NCI-H146 (cell line): Measurements from ENCODE around the gene ACTL6B.
A peak's percentile ranks its signal among the peaks of the same experiment; 100 is the strongest.
"Not testable (repeated sequence)": the region's sequence is repeated elsewhere in the genome, so short reads cannot be mapped to it uniquely, and the experiment has no call there.

Source experiments
- DNase-seq: peaks from one replicate; lab custom pipeline; 2025; lab: John Stamatoyannopoulos, UW

Gene ACTL6B

GRCh38 chr7:100655908-100656674 is at the start of gene ACTL6B:
Gene ACTL6B, minus strand, starts transcription at chr7:100656448. Its CDS starts 94 bp downstream, at chr7:100656354.
- DNase-seq = peak; percentile 83

- DNase-seq = peak; percentile 67
Observed at GRCh38 chr7:100705320-100705752, 49.1 kb upstream of the ACTL6B start.

- not testable (repeated sequence) for DNase-seq
Observed at GRCh38 chr7:100701089-100701488, 44.8 kb upstream of the ACTL6B start.

GRCh38 chr7:100699018-100699417 is 42.8 kb upstream of the ACTL6B start:
- DNase-seq = no peak

- DNase-seq = no peak
Observed at GRCh38 chr7:100696123-100696521, 39.9 kb upstream of the ACTL6B start.

GRCh38 chr7:100694098-100694745 is 38.0 kb upstream of the ACTL6B start, which contains the start of gene GIGYF1:
Gene GIGYF1, minus strand, starts transcription at chr7:100694250. Its CDS starts 6,012 bp downstream, at chr7:100688238.
- peak; percentile 78 for DNase-seq

GRCh38 chr7:100693312-100694097 is 37.3 kb upstream of the ACTL6B start:
- peak; percentile 42 for DNase-seq

- DNase-seq = no peak
Observed at GRCh38 chr7:100692578-100692961, 36.3 kb upstream of the ACTL6B start.

GRCh38 chr7:100691676-100692577 is 35.7 kb upstream of the ACTL6B start:
- peak; percentile 52 for DNase-seq

- DNase-seq = no peak
Observed at GRCh38 chr7:100689230-100690135, 33.2 kb upstream of the ACTL6B start.

- no peak for DNase-seq
Observed at GRCh38 chr7:100688326-100688860, 32.1 kb upstream of the ACTL6B start.

GRCh38 chr7:100687751-100688300 is 31.6 kb upstream of the ACTL6B start:
- DNase-seq = no peak

GRCh38 chr7:100687261-100687660 is 31.0 kb upstream of the ACTL6B start:
- no peak for DNase-seq

GRCh38 chr7:100686822-100687211 is 30.6 kb upstream of the ACTL6B start:
- no peak for DNase-seq

- no peak for DNase-seq
Observed at GRCh38 chr7:100686201-100686821, 30.1 kb upstream of the ACTL6B start.

- DNase-seq = no peak
Observed at GRCh38 chr7:100685631-100686145, 29.4 kb upstream of the ACTL6B start.

GRCh38 chr7:100685049-100685605 is 28.9 kb upstream of the ACTL6B start:
- no peak for DNase-seq

GRCh38 chr7:100684534-100685042 is 28.3 kb upstream of the ACTL6B start:
- DNase-seq = no peak
